ENCODE data around the gene CRACR2A. TPM values are rescaled to one million over a fixed set of nuclear protein-coding genes. Genes with fewer than 3 reads are reported as not detected.

CRACR2A gene
- polyA plus RNA-seq, 4 donors, result 1.2 to 1.6 (median 1.4) TPM

DNA sequence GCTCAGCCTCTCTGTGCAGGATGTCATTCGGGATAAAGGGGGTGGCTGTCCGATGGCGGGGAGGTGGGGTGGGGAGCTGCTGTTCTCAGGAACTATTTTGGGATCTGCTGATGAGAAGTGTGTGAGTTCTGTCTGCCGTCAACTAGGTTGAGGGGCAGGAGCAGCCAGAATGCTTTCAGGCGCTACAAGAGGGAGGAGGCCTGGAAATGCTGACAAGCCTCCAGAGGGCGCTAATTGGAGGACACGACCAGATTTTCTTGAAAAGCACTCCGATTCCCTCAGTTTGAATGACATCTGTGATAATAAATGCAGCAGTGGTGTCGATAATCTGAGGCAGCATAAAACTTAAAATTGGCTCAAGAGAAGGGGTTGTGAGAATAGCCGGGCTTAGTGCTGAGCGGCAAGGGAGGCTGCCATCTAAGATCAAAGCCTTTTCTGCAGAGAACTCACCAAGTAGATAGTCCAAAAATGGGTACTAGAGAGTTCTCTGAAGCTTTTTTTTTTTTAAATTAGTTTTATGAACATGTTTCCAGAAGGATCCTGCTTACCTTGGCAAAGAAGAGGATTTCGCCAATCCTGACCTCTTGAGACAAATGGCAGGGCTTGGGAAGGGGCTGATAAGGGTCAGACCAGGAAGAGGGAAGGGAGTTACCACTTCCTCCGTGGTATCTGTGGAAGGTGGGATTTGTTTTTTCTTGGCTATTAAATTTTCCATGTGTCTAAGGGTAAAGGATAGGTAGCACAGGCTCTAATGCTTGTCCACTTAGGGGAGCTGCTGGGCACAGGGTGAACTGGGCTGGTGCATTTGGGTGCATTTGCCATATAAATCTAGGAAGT is 94.4 kb downstream of the CRACR2A start:
- no peak for DNase-seq (ENCODE audit: low read depth in 4 of 4, low spot score in 3 of 4)

DNA sequence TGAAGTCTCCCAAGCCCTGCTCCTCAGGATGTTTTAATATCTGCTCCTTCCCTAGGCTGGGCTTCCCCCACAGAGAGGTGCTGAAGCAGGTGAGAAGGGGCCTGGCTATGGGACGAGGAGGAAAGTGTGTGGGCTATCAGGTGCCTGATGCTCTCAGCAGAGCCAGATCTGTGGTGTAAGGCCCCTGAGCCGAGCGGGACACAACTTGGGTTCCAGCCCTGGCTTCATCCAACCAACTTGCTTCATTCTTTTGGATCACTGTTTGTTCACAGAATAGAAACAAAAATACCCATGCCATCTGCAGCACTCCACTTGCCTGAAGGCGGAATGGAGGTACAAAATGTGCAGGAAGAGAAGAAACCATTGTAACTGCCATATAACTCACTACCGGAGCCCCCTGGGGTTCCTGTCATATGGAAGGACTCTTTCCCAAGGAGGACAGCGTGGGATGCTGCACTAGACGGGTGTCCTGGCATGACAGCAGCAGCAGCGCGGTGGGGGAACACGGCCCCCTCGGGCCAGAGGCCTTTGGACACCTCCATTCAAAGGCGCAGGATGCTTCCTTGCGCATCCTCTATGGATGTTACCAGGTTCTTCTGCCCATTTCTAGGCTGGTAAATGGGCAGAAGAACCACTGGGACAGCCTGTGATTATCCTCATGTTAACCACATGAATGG is 95.8 kb downstream of the CRACR2A start:
- no peak for DNase-seq (ENCODE audit: low read depth in 4 of 4, low spot score in 3 of 4)

DNA sequence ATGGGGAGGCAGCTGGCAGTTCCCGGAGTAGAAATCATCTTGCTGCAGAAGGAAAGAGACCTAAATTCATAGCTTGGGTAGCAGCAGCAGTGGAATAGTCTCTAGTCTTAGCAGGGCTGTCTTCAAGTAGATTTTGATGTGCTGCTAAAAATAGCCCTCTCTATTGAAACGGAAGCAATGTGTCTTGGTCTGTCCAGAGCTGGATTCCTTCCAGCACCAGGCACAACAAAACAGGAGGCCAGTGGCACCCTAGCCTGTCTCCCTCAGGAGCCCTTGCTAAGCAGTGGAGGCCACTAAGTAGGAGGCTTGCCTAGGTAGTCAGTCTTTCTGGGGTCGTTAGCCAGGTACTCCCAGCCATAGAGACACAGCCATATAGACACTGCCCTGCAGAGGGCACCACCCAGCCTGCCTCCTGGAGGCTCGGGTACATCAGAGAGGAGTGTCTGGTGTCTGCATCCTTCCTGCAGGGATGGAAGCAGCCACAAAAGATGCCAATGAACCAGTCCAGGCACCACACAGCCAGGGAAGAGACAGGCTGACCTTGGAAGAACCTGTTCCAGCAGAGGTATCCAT is 97.5 kb downstream of the CRACR2A start:
- DNase-seq (ENCODE audit: low read depth in 4 of 4, low spot score in 3 of 4), result no peak

DNA sequence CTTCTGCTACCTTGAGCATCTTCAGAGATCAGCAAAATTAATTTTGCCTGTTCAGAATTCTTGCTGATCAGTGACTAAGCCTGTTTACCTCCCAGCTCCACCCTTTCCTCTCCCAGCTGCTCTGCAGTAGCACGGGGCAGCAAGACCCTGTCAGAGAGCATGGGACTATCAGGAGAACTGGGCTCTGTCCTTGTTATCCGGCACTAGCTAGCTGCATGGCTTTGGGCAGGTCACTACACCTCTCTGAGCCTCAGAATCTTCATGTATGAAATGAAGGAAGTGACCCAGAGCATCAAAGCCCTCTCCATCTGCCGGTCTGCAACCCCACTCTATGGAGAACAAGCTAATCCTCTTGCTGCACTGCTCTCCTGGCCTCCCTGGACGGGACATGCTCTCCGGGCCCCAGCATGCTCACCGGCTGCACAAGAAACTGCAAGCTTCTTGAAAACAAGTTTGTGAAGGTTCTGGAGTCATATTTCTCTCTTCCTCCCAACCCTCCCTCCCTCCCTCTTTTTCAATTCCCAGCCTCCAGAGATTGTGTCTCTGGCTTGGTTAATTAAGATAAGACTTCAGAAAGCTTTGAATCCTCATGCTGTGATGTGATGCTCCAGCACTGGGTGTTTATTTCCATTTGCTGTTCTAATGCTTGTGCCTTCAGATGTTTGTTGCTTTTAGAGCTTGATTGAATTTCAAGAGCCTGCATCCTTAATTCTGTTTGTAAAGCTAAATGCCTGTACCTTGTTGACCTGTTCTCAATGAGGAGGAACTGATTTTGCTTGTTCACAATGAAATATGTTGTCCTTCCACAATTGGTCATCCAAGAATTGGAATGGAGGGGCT is 101.1 kb downstream of the CRACR2A start:
- no peak for DNase-seq (ENCODE audit: low read depth in 4 of 4, low spot score in 3 of 4)

DNA sequence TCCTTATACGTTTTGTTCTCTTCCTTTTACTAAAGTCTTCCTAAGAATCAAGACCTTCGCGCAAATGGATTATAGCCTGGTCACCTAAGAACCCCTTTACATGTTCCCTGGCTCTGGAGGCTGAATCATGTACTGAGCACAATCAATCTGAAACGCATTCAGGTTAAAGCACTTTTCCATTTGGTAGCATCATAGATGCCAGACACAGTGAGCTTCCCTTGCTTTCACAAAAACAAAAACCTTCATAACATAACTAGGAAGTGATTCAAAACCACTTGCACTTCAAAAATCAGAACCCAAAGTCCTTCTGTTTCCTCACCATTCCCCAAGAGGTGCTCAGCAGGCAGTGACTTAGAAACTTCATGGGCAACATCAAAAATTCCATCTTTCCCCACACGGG is 105.4 kb downstream of the CRACR2A start:
- no peak for DNase-seq (ENCODE audit: low read depth in 4 of 4, low spot score in 3 of 4)

DNA sequence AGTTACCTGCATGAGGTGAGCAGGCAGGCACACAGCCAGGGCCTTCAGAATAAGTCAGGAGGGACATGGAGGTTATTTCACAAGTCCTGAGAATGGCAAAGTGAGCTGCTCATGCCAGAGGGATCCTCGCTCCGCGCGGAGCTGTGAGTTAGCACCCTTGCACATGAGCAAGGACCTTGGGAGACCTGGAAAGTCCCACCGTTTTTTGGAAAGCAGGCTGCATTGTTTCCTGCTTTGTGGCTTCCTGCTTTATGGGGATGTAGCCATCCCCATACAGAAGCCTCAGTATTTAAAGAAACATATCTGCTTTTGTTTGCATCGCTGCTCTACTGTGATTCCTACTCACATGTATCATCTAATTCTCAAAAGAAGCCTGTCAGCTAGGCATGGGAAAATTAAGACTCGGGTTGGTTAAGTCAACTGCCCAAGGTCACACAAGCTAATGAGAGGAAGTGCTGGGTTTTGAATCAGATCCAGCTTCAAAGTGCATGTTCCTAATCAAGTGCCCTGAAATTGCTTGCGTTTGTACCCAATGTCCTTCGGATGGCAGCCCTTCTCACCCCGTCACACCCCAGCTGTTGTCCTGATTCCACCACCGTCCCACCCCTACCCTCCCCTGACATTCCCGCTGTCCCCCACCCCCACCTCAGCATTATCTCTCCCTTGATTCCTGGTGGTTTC is 106.2 kb downstream of the CRACR2A start:
- no peak for DNase-seq (ENCODE audit: low read depth in 4 of 4, low spot score in 3 of 4)

DNA sequence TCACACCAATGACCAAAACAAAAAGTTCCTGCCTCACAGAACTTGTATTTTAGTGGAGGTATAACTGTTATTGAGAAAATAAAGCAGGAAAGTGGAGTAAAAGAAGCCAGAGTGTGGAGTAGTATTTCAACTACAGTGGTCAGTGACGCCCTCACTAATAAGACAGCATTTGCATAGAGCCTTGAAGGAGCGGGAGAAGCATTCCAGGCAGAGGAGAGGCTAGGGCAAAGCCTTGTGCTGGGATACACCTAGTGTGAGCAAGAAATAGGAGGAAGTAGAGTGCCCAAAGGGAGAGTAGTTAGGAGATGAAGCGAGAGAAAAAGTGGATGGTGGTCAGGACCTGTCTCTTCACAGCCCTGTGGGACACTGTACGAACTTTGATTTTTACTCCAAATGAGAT is 107.8 kb downstream of the CRACR2A start:
- no peak for DNase-seq (ENCODE audit: low read depth in 4 of 4, low spot score in 3 of 4)

DNA sequence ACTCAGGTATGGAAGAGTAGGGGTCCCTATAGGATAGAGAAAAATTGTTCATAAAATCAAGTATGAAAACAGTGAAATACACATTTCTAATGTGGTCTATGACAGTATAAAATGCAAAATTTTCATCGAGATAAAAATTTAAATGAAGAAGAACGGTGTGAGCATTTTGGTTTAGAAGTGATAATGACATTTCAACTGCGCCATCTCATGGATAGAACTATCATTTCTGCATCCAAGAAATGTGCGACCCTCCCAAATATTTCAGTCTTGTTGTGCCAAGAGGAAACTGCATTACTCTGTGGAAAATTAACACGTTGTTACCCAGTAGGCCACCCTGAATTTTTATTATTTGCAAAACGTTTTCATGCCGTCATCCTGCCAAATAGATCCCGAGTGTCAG is 108.8 kb downstream of the CRACR2A start:
- no peak for DNase-seq (ENCODE audit: low read depth in 4 of 4, low spot score in 3 of 4)

DNA sequence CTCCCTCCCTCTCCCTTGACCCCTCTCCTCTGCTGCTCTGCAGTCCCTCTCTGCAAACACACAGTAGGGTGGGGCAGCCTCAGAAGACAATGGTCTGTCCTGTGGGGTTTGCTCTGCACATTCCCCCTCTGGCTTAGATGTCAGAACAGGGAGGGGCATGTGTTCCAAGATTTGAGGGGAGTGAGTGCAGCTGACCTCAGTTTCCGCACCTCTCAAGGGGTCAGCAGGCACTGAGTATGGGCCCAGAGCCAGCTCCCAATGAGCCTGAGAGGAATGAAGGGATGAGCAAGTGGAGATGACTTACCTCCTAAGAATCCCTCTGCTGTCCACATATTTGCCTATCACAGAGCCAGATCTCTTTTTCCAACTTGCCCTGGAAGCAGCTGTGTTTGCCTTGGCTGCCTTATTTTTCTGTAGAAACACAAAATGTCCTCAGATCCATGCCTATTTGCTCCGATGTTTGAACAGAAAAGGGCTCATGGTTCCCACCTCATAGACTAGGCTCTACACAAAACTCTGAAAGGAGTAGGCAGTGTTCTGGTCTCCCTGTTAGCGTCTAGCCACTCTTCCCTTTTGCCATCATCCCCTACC is 111.4 kb downstream of the CRACR2A start:
- no peak for DNase-seq (ENCODE audit: low read depth in 4 of 4, low spot score in 3 of 4)

DNA sequence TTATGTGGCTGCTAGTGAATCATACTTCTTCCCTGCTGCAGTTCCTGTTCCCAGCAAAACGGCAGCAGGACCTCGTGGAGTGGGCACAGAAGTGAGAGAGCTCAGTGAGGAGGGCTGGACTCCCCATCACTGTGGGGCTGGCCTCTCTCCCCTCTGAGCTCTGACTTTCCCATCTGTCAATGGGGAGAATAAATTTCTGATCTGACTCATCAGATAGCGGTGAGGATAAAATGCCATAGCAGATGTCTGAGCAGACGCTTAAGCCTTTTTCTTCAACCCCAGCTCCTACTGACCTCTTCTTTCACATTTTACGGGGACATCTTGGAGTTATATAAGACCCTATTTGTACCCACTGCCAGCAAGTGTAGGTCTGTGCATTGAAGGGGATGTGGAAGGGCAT is 116.6 kb downstream of the CRACR2A start:
- DNase-seq (ENCODE audit: low read depth in 4 of 4, low spot score in 3 of 4), result no peak

DNA sequence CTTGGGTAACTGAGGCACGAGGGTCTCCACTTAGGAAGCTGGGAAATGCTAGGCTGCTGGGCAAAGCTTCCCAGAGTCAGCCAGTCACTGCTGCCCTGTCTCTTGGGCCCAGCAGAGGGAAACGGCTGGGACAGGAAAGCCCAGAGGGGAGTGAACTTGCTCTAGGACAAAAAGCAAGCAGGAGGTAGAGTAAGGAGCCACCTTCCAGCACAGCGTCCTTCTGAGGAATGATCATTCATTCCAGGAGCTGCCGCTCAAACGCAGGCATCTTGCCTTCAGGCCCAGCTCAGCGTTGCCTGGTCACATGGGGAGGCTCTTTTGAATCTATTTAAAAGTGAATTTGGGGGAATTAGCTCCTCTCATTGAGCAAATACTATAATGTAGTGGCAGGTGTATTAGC is 118.6 kb downstream of the CRACR2A start:
- DNase-seq (ENCODE audit: low read depth in 4 of 4, low spot score in 3 of 4), result no peak

DNA sequence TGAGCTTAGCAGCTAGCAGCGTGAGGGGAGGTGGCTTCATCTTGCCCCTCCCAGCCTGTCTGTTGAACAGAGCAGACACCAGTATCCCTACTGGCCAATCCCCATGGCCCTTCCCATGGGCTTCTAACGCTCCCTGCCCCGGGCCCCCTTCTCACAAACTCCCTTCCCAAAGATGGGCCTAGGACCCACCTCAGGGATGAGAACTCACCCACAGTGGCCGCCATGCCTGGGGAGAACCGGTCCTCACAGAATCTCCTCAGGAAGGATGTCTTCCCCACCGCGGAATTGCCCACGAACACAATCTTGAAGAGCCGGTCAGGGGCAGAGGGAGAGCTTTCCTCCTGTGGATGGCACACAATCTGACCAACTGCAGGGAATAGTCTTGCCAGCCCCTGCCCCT is 119.5 kb downstream of the CRACR2A start:
- no peak for DNase-seq (ENCODE audit: low read depth in 4 of 4, low spot score in 3 of 4)

DNA sequence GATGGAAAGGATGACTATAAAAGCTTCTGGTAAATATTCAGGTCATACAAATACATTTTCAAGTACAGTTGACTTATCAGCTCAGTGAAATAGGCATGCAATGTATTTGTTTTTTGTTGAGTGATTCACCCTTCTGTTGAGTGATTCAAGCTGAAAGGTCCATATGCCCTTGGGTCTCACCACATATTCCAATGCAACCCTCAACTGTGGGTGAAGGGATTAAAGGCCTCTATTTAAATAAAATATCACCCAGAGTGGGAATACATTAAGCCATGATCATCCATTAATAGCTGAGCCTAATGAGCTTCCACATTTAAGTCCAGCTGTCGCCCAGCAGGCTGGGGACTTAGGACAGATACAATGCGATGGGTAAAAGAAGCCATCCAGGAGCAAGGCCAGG is 120.2 kb downstream of the CRACR2A start:
- DNase-seq (ENCODE audit: low read depth in 4 of 4, low spot score in 3 of 4), result no peak

DNA sequence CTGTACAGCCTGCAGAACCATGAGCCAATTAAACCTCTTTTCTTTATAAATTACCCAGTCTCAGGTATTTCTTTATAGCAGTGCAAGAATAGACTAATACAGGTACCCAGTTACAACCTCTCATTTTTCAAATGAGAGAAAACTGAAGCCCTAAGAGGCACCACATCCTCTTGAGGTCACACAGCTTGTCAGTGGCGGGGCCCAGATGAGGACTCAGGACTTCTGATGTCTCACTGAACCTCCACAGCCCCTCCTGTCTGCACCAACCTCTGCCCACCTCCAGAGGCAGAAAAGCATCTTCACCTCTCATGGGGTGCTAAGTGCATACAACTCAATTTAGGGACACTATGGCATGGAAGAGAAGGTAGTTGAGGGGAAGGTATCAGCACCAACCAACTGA is 120.7 kb downstream of the CRACR2A start:
- no peak for DNase-seq (ENCODE audit: low read depth in 4 of 4, low spot score in 3 of 4)

DNA sequence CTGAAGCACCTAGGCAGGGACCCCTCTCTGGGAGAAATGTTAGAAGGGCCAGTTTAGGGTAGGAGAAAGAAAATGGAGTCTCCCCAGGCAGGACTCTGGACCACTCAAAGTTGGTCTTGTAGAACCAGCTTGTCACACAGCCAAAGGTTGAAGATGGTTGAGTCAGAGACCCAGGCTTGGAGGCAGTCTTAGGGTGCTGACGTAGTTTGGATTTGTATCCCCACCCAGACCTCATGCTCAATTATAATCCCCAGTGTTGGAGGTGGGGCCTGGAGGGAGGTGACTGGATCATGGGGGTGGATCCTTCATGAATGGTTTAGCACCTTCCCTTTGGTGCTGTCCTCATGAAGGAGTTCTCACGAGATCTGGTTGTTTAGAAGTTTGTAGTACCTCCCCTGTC is 121.2 kb downstream of the CRACR2A start:
- no peak for DNase-seq (ENCODE audit: low read depth in 4 of 4, low spot score in 3 of 4)

DNA sequence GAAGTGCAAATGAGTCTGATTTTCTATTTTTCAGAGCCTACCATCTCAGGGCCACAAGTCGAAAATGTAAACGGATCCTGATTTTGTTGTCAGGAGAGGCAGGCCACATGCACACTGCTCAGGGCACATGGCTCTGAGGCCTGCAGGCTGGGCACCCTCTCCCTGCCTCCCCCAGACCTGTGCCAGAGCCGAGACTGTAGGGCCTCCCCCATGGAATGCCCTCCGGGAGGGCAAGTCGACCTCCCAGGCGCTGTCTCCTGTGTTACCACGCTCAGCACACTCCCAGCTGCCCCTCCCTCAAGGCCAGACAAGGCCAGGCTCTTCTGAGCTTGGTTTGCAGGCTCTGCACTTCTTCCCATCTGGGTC is 121.7 kb downstream of the CRACR2A start:
- no peak for DNase-seq (ENCODE audit: low read depth in 4 of 4, low spot score in 3 of 4)

DNA sequence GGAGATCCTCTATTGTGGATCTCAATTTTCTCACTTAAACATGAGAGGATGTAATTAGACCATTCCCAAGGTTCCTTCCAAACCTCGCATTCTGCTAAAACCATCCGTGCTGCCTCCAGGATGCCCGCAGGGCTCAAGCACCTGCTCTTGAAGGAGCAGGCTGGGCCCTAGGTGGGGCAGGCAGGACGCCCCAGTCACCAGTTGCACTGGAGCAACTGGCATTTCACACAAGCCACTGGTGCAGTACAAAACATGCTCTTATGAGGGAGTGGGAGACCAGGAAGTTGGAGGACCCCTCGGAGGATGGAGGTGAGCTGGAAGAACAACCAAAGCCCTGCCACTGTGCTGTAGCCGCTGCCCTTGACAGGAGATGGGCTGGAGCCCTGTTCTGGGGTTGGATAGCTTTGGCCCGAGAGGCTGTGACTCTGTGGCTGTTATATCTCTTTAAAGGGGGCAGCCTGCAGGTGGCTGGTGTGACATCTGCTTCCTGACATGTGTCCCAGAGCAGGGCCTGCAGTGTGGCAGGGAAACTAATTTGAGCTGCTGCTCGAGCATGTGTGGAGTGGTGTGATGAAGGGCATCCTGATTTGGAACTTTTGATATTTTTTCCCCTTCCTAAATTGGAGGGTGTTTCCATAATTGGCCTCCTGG is 122.2 kb downstream of the CRACR2A start:
- no peak for DNase-seq (ENCODE audit: low read depth in 4 of 4, low spot score in 3 of 4)

DNA sequence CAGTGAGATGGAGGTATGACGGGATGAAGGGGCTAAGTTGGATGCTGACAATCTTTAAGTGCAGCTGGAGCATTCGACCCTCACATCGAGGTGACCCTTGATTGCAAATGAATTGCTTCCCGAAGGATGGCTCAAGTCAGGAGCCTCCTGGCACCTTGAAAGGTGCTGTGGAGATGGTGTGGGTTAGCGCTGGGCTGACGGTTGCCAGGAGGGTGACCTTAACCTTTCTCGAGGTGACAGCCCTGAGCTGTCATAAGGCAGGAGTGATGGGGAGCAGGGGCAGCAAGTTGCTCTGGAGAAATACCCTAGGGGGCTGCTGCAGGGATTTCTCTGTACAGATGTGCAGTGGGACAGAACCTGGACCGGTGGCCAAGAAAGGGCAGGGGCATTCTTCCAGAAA is 122.8 kb downstream of the CRACR2A start:
- DNase-seq (ENCODE audit: low read depth in 4 of 4, low spot score in 3 of 4), result no peak

DNA sequence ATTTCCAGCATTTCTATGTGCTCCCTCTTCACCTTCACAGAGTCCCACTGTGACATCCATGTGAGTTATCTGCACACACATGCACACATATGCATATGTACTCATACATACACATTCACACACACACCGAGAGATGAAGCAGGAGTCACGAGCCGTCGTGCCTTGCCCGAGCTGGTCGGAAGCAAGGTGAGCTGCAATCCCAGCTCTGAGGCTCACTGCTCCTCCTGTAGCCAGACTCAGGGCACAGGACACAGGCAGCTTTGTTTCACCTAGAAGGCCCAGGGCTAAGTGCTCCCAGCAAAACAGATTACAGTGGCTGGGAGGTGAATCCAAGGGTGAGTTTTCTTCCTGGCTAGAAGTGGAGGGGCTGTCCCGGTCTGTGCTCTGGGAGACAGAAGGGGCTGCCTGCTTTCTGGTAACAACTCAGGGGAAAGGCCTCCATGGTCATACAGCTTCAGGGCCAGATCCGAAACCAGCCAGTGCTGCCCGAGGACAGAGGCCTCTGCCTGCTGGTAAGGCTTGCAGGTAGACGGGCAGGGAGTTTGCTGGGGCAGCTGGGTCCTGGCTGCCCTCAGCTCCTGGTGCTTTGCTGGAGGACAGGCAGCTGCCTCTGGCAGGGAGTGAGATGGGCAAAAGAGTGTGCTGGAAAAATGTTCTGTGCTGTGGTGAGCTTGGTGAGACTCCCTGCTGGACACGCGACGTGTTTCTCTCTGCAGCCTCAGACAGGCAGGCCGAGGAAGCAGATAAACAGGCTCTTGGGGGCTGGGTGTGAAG is 123.7 kb downstream of the CRACR2A start:
- DNase-seq (ENCODE audit: low read depth in 4 of 4, low spot score in 3 of 4), result no peak

Data from right renal pelvis (tissue), 4 donors.